Measurements from ENCODE around the gene TBC1D20. TPM values are rescaled to one million over a fixed set of nuclear protein-coding genes. Genes with fewer than 3 reads are reported as not detected.

Gene TBC1D20
- total RNA-seq, 1 experiment from 2014 or later = 32.8 TPM

DNA sequence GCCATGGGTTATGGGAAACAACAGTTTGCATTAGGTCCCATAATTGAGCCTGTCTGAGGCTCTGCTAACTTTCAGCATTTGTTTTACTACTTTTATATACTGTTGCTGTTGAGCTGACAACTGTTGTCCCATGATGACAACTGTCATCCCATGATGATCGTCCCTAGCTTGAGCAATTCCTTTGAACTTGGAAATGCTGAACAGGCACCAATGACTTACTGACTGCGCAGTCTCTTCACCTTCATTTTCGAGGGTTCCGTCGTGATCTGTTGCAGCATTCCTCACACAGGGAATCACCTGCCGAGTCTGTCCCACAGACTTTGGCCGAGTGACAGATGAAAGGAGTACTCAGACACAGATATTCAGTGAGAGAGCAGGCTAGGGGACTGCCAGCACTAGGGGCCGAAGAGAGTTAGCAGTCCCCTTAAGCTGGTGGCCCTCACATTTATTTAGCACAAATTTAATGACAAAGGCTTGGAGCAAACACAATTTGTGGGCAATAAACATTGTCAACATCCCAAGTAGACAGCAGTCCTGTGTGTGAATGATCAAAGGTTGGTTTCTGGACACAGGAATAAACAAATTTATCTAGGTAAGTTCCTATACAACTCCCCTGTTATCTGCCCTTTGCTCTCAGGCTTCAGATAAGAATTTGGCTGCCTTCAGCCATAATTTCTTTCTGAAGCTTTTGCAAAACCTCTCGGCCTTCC is 10.0 kb upstream of the TBC1D20 start:
- Histone ChIP-seq H3K4me1 (replicated peaks; ENCODE audit: insufficient read depth) (no peaks in the 10 kb centered on the region), H3K4me3 (no peak overlapping the region), H4K20me1 (ENCODE audit: insufficient read depth) (no peaks in the 10 kb centered on the region), H3K79me2 (ENCODE audit: low read depth) (no peaks in the 10 kb centered on the region), H3F3A (ENCODE audit: insufficient read depth, low read depth) (peaks cover 8% of the 10 kb centered on the region; the same call in 1 of the 2 replicates), H3K27ac (no peak overlapping the region), H3K9me2 (ENCODE audit: insufficient read depth) (no peaks in the 10 kb centered on the region), H3K27me3 (ENCODE audit: insufficient read depth, low read depth) (peaks cover 5% of the 10 kb centered on the region; the same call in 1 of the 2 replicates), H3K4me2 (no peak overlapping the region), H3K9me3 (ENCODE audit: insufficient read depth, low read depth) (peaks cover 5% of the 10 kb centered on the region), H3K36me3 (ENCODE audit: low read depth) (no peaks in the 10 kb centered on the region), H2AFZ (no peak overlapping the region)
- ChIA-PET CTCF (no interaction called here), POLR2A (ENCODE audit: unreplicated experiment) (no interaction called here)
- no peak for DNase-seq
- intact Hi-C loops (cut with micrococcal nuclease; ENCODE audit: unreplicated experiment) = no loop called here
- no TSS peak for BruUV-seq (replicated peaks)
- TF ChIP-seq, protein P1, sequence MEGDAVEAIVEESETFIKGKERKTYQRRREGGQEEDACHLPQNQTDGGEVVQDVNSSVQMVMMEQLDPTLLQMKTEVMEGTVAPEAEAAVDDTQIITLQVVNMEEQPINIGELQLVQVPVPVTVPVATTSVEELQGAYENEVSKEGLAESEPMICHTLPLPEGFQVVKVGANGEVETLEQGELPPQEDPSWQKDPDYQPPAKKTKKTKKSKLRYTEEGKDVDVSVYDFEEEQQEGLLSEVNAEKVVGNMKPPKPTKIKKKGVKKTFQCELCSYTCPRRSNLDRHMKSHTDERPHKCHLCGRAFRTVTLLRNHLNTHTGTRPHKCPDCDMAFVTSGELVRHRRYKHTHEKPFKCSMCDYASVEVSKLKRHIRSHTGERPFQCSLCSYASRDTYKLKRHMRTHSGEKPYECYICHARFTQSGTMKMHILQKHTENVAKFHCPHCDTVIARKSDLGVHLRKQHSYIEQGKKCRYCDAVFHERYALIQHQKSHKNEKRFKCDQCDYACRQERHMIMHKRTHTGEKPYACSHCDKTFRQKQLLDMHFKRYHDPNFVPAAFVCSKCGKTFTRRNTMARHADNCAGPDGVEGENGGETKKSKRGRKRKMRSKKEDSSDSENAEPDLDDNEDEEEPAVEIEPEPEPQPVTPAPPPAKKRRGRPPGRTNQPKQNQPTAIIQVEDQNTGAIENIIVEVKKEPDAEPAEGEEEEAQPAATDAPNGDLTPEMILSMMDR (conservative IDR thresholded peaks at IDR 0.05) = no peak
- no peak for TF ChIP-seq EZH2 (IDR thresholded peaks at IDR 0.05; ENCODE audit: low read depth)

DNA sequence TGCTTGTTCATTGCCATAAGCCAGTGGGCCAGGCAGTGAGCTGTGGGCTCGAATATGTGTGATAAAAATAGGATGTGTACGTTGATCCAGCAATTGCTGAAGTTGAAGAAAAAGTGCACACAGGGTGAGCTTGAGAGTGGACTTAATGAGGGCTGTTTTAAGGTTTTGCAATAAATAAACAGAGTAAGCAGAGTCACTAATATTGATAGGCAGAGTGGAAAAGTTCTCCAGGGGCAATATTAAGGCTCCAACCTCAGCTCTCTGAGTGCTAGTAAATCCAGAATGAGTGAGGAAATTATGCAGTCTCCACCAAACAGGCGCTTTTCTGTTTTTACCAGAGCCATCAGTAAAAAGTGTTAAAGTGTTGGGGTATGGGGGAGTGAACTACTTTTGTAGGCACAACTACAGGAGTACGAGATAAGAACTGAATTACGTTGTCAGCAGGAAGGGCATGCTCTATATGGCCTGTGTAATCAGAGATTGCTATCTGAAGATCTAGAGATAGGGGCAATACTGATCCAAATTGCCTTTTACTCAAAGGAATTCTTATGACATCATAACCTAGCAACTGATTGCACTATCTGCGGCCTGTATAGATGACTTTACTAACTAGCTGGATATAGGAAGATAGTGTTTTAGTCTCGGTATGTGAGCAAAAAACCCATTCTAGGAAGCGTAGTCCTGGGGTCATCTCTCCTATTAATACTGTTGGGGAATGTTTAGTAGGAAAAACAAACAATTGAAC is 7.6 kb upstream of the TBC1D20 start:
- no peak overlapping the region for H3K27ac ChIP-seq
- no peaks in the 10 kb centered on the region for H3K9me2 ChIP-seq (ENCODE audit: insufficient read depth)
- H4K20me1 ChIP-seq (ENCODE audit: insufficient read depth) = no peaks in the 10 kb centered on the region
- ChIA-PET POLR2A (ENCODE audit: unreplicated experiment) (no interaction called here), CTCF (no interaction called here)
- no peaks in the 10 kb centered on the region for H3K36me3 ChIP-seq (ENCODE audit: low read depth)
- no peak for DNase-seq
- no peaks in the 10 kb centered on the region for H3K4me1 ChIP-seq (replicated peaks; ENCODE audit: insufficient read depth)
- no peak for TF ChIP-seq EZH2 (IDR thresholded peaks at IDR 0.05; ENCODE audit: low read depth)
- peaks cover 8% of the 10 kb centered on the region; the same call in 1 of the 2 replicates for H3K27me3 ChIP-seq (ENCODE audit: insufficient read depth, low read depth)
- no peak overlapping the region for H2AFZ ChIP-seq
- BruUV-seq (replicated peaks) = no TSS peak
- intact Hi-C loops (cut with micrococcal nuclease; ENCODE audit: unreplicated experiment) = no loop called here
- H3K4me3 ChIP-seq = no peak overlapping the region
- peaks cover 3% of the 10 kb centered on the region; the same call in 1 of the 2 replicates for H3F3A ChIP-seq (ENCODE audit: insufficient read depth, low read depth)
- H3K79me2 ChIP-seq (ENCODE audit: low read depth) = no peaks in the 10 kb centered on the region
- no peak overlapping the region for H3K4me2 ChIP-seq
- peaks cover 5% of the 10 kb centered on the region for H3K9me3 ChIP-seq (ENCODE audit: insufficient read depth, low read depth)

DNA sequence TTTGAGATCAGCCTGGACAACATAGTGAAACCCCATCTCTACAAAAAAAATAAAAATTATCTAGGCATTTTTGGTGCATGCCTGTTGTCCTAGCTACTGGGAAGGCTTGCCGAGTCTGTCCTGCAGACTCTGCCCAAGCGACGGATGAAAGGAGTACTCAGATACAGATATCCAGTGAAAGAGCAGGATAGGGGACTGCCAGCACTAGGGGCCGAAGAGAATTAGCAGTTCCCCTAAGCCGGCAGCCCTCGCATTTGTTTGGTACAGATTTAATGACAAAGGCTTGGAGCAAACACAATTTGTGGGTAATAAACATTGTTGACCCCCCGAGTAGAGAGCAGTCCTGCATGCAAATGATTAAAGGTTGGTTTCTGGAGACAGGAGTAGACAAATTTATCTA is 5.4 kb upstream of the TBC1D20 start:
- no peak for DNase-seq
- H3K9me2 ChIP-seq (ENCODE audit: insufficient read depth) = no peaks in the 10 kb centered on the region
- no peak overlapping the region for H2AFZ ChIP-seq
- no peaks in the 10 kb centered on the region; the same call in 1 of the 2 replicates for H3F3A ChIP-seq (ENCODE audit: insufficient read depth, low read depth)
- no peak overlapping the region for H3K4me3 ChIP-seq
- ChIA-PET CTCF (no interaction called here), POLR2A (ENCODE audit: unreplicated experiment) (no interaction called here)
- peaks cover 8% of the 10 kb centered on the region; the same call in 1 of the 2 replicates for H3K27me3 ChIP-seq (ENCODE audit: insufficient read depth, low read depth)
- no peaks in the 10 kb centered on the region for H3K36me3 ChIP-seq (ENCODE audit: low read depth)
- no peaks in the 10 kb centered on the region for H4K20me1 ChIP-seq (ENCODE audit: insufficient read depth)
- no peak for TF ChIP-seq EZH2 (IDR thresholded peaks at IDR 0.05; ENCODE audit: low read depth)
- TF ChIP-seq, protein P1 (conservative IDR thresholded peaks at IDR 0.05) = no peak
- no TSS peak for BruUV-seq (replicated peaks)
- H3K79me2 ChIP-seq (ENCODE audit: low read depth) = no peaks in the 10 kb centered on the region
- no peaks in the 10 kb centered on the region for H3K4me1 ChIP-seq (replicated peaks; ENCODE audit: insufficient read depth)
- no peak overlapping the region for H3K27ac ChIP-seq
- peaks cover 5% of the 10 kb centered on the region for H3K9me3 ChIP-seq (ENCODE audit: insufficient read depth, low read depth)
- intact Hi-C loops (cut with micrococcal nuclease; ENCODE audit: unreplicated experiment) = no loop called here
- H3K4me2 ChIP-seq = no peak overlapping the region
